Keratinocyte (primary cell): Measurements from ENCODE around the gene CHP1. TPM values are rescaled to one million over a fixed set of nuclear protein-coding genes. Genes with fewer than 3 reads are reported as not detected.

Experiments used
- DNase-seq: peaks from one replicate; pipeline ENCODE4 v3.0.0-alpha.2; 2011; ENCODE audit warnings: low read depth, missing footprints, low spot score
- FAIRE-seq: peaks from 2 replicates; lab custom pipeline; 2011; peaks lifted over from hg19 to GRCh38; lab: Jason Lieb, UNC
- H2AFZ ChIP-seq: 2 replicates; pipeline ENCODE4 v1.6.0; 2012; ENCODE audit warnings: low read length, control low read depth, inconsistent platforms; ENCODE audit not compliant: control insufficient read depth
- H3K27ac ChIP-seq: 2 replicates; pipeline ENCODE4 v1.5.1; 2011; ENCODE audit warnings: low read length; ENCODE audit not compliant: control insufficient read depth, insufficient read depth
- H3K27me3 ChIP-seq: 3 replicates; pipeline ENCODE4 v1.6.0; 2011; ENCODE audit warnings: low read length; ENCODE audit not compliant: control insufficient read depth, insufficient read depth; ENCODE audit errors: extremely low read depth
- H3K36me3 ChIP-seq, 2 experiments: 2 replicates in 1 of 2; 3 replicates in 1 of 2; pipeline ENCODE4 v1.5.1; 2011; ENCODE audit warnings: low read length in 2 of 2, mild to moderate bottlenecking in 1 of 2; ENCODE audit not compliant: control insufficient read depth in 2 of 2, insufficient read depth in 2 of 2; ENCODE audit errors: extremely low read depth in 1 of 2
- H3K4me1 ChIP-seq: 3 replicates; pipeline ENCODE4 v1.5.1; 2011; ENCODE audit warnings: low read length; ENCODE audit not compliant: control insufficient read depth, insufficient read depth; ENCODE audit errors: extremely low read depth
- H3K4me2 ChIP-seq: 3 replicates; pipeline ENCODE4 v1.6.0; 2011; ENCODE audit warnings: low read depth, low read length; ENCODE audit not compliant: control insufficient read depth, insufficient read depth; ENCODE audit errors: extremely low read depth
- H3K4me3 ChIP-seq, 3 experiments: fragments of 200-600 bp in 1 of 3; sonication (generic) in 1 of 3; 2 replicates in 2 of 3; 3 replicates in 1 of 3; pipeline ENCODE4 v1.5.1; 2011 to 2016; ENCODE audit warnings: low read length in 3 of 3, mild to moderate bottlenecking in 3 of 3, control low read depth in 2 of 3, inconsistent platforms in 1 of 3, low read depth in 1 of 3, mixed read lengths in 1 of 3, mixed run types in 1 of 3, moderate library complexity in 1 of 3; ENCODE audit not compliant: control insufficient read depth in 2 of 3, insufficient read depth in 2 of 3; ENCODE audit errors: extremely low read depth in 1 of 3
- H3K79me2 ChIP-seq: 2 replicates; pipeline ENCODE4 v1.6.0; 2012; ENCODE audit warnings: low read length; ENCODE audit not compliant: control insufficient read depth, insufficient read depth
- H3K9ac ChIP-seq: 3 replicates; pipeline ENCODE4 v1.6.0; 2011; ENCODE audit warnings: low read length; ENCODE audit not compliant: control insufficient read depth, insufficient read depth; ENCODE audit errors: extremely low read depth
- H3K9me1 ChIP-seq: 3 replicates; pipeline ENCODE4 v1.6.0; 2011; ENCODE audit warnings: low read length; ENCODE audit not compliant: control insufficient read depth, insufficient read depth; ENCODE audit errors: extremely low read depth
- H3K9me3 ChIP-seq: 2 replicates; pipeline ENCODE4 v1.5.1; 2012; ENCODE audit warnings: low read depth, low read length; ENCODE audit not compliant: control insufficient read depth
- H4K20me1 ChIP-seq: 3 replicates; pipeline ENCODE4 v1.6.0; 2011; ENCODE audit warnings: low read length; ENCODE audit not compliant: control insufficient read depth, insufficient read depth; ENCODE audit errors: extremely low read depth
- EZH2 ChIP-seq: IDR thresholded peaks from one replicate; pipeline ENCODE4 v1.6.1; 2012; ENCODE audit warnings: inconsistent platforms, mild to moderate bottlenecking, low read length, moderate library complexity
- dilution Hi-C: fragments of 300-500 bp; cut with MboI; formaldehyde crosslinking; loops from one replicate; pipeline ENCODE4 v1.7.0; 2020; ENCODE audit warnings: low sequenced_read_pairs; ENCODE audit not compliant: extremely low pct_ligation_motif_present
- polyA plus RNA-seq, 5 experiments: library from polyadenylated mRNA; depleted of rRNA in 3 of 5; stranded (reverse) in 3 of 5; stranded (forward) in 1 of 5; unstranded in 1 of 5; fragments of >200 nt; gene quantifications; 1 replicate in 1 of 5; 2 replicates in 3 of 5; 3 replicates in 1 of 5; pipeline versions ENCODE4 v1.2.1 to v1.2.3, GENCODE V29; 2011 to 2012; ENCODE audit warnings: missing spikeins in 2 of 5, low read depth in 1 of 5, low replicate concordance in 1 of 5
- TF ChIP-seq, protein P1 (sequence below), 3 experiments: IDR thresholded peaks in 1 of 3; conservative IDR thresholded peaks in 1 of 3; optimal IDR thresholded peaks in 1 of 3; 2 replicates in 2 of 3; 3 replicates in 1 of 3; pipeline versions ENCODE3 to v1.5.1; 2011; ENCODE audit warnings: low read length in 3 of 3, mild to moderate bottlenecking in 3 of 3, moderate library complexity in 2 of 3, control low read depth in 1 of 3, inconsistent platforms in 1 of 3; ENCODE audit not compliant: insufficient read depth in 2 of 3; ENCODE audit errors: extremely low read depth in 1 of 3

CHP1 gene
- polyA plus RNA-seq, 1 donor (not counting 4 experiments of a cell fraction or from before 2014, with no cell fraction given), result 98.5 TPM

DNA sequence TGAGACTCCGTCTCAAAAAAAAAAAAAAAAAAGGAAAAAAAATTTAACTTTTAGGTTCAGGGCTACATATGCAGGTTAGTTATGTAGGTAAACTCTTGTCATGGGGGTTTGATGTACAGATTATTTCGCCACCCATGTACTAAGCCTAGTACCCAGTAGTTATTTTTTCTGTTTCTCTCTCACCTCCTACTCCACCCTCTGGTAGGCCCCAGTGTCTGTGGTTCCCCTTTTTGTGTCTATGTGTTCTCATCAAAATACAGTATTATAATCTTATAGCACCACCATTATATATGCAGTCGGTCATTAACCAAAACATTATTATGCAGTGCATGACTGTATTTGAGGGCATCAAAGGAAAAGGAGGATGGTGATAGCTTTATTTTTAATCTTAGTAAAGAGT is 47.3 kb downstream of the CHP1 start:
- no peaks in the 10 kb centered on the region for H3K9me3 ChIP-seq
- no peak overlapping the region for H3K9ac ChIP-seq
- no peak overlapping the region for H3K4me2 ChIP-seq
- H3K4me3 ChIP-seq, result no peak overlapping the region
- H3K27ac ChIP-seq, result no peak overlapping the region
- H3K4me1 ChIP-seq, result peaks cover 14% of the 10 kb centered on the region
- H2AFZ ChIP-seq, result no peak overlapping the region
- TF ChIP-seq, protein P1, sequence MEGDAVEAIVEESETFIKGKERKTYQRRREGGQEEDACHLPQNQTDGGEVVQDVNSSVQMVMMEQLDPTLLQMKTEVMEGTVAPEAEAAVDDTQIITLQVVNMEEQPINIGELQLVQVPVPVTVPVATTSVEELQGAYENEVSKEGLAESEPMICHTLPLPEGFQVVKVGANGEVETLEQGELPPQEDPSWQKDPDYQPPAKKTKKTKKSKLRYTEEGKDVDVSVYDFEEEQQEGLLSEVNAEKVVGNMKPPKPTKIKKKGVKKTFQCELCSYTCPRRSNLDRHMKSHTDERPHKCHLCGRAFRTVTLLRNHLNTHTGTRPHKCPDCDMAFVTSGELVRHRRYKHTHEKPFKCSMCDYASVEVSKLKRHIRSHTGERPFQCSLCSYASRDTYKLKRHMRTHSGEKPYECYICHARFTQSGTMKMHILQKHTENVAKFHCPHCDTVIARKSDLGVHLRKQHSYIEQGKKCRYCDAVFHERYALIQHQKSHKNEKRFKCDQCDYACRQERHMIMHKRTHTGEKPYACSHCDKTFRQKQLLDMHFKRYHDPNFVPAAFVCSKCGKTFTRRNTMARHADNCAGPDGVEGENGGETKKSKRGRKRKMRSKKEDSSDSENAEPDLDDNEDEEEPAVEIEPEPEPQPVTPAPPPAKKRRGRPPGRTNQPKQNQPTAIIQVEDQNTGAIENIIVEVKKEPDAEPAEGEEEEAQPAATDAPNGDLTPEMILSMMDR (optimal IDR thresholded peaks at IDR 0.05 in 1 of 3, IDR thresholded peaks at IDR 0.05 in 1 of 3, conservative IDR thresholded peaks at IDR 0.05 in 1 of 3; ENCODE audit: extremely low read depth in 1 of 3, insufficient read depth in 2 of 3, low read length in 3 of 3), result no peak
- TF ChIP-seq EZH2, result no peak
- no peaks in the 10 kb centered on the region for H3K79me2 ChIP-seq
- dilution Hi-C loops, result no loop called here
- H3K9me1 ChIP-seq, result no peaks in the 10 kb centered on the region
- H3K27me3 ChIP-seq, result no peaks in the 10 kb centered on the region
- peaks cover 9 to 16% of the 10 kb centered on the region in 2 experiments for H3K36me3 ChIP-seq
- H4K20me1 ChIP-seq, result no peaks in the 10 kb centered on the region
- DNase-seq (no peak), FAIRE-seq (no peak)

DNA sequence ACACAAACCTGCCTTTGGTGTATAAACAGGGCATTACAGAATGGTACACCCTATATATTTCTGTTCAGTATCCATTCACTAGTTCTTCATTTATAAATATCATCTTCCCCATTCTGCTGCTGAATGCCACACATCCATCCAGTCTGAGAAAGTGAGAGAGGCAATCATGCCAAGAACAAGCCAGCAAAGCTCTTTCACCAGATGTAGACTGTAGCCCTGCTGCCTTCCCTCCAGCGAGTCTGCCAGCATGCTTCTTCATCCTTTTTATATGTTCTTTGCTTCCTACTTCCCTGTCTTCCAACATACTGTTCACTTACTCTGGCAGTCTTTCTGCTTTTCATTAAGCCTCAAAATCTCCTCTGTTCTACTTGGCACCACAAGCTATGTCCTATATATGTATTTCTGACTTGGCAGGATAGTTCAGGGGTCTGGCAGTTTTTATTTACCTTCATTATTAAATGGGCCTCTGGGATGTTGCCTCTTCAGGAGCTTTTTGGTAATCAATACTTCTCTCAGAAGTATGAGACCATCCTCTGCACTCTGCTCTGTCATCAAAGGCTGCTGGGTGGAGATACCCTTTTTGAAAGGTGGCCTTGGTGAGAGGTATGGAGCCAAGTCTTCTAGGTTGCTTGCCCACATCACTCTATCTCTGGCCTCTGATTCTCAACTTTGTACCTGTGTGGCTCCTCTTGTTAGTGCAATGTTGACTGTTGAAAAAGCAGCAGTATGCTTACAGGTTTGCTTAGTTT is 48.6 kb downstream of the CHP1 start:
- dilution Hi-C loops, result no loop called here
- DNase-seq (no peak), FAIRE-seq (no peak)
- Histone ChIP-seq H2AFZ (no peak overlapping the region), H3K27me3 (no peaks in the 10 kb centered on the region), H3K36me3 (peaks cover 4 to 16% of the 10 kb centered on the region in 2 experiments), H4K20me1 (no peaks in the 10 kb centered on the region), H3K4me1 (peaks cover 15% of the 10 kb centered on the region), H3K27ac (no peak overlapping the region), H3K4me2 (no peak overlapping the region), H3K9me1 (no peaks in the 10 kb centered on the region), H3K9ac (no peak overlapping the region), H3K4me3 (no peak overlapping the region), H3K9me3 (no peaks in the 10 kb centered on the region), H3K79me2 (peaks cover 9% of the 10 kb centered on the region)
- TF ChIP-seq, protein P1 (optimal IDR thresholded peaks at IDR 0.05 in 1 of 3, IDR thresholded peaks at IDR 0.05 in 1 of 3, conservative IDR thresholded peaks at IDR 0.05 in 1 of 3; ENCODE audit: extremely low read depth in 1 of 3, insufficient read depth in 2 of 3, low read length in 3 of 3), result no peak
- no peak for TF ChIP-seq EZH2
